GM15510 (cell line): Measurements from ENCODE around the gene OSBPL2.

Source experiments
- POLR2A ChIP-seq: IDR thresholded peaks from 3 replicates; pipeline ENCODE4 v1.6.1; 2011; ENCODE audit warnings: borderline replicate concordance; ENCODE audit not compliant: insufficient read length; ENCODE audit errors: extremely low read depth

Gene OSBPL2

GRCh38 chr20:62306414-62307187 is 68.3 kb downstream of the OSBPL2 start:
- TF ChIP-seq POLR2A = no peak

GRCh38 chr20:62307226-62308101 is 69.1 kb downstream of the OSBPL2 start:
- no peak for TF ChIP-seq POLR2A

GRCh38 chr20:62308102-62308822 is 69.9 kb downstream of the OSBPL2 start:
- TF ChIP-seq POLR2A = no peak

GRCh38 chr20:62309198-62309944 is 71.0 kb downstream of the OSBPL2 start:
- TF ChIP-seq POLR2A = no peak

GRCh38 chr20:62309947-62310756 is 71.8 kb downstream of the OSBPL2 start:
- no peak for TF ChIP-seq POLR2A

- no peak for TF ChIP-seq POLR2A
These were observed 72.4 kb downstream of the OSBPL2 start for GRCh38 chr20:62310757-62311121.

GRCh38 chr20:62311150-62311549 is 72.8 kb downstream of the OSBPL2 start:
- TF ChIP-seq POLR2A = no peak

GRCh38 chr20:62311832-62312661 is 73.7 kb downstream of the OSBPL2 start:
- no peak for TF ChIP-seq POLR2A

- no peak for TF ChIP-seq POLR2A
These were observed 74.3 kb downstream of the OSBPL2 start for GRCh38 chr20:62312662-62312977.

GRCh38 chr20:62313021-62313420 is 74.7 kb downstream of the OSBPL2 start:
- TF ChIP-seq POLR2A = no peak

- TF ChIP-seq POLR2A = no peak
These were observed 75.4 kb downstream of the OSBPL2 start for GRCh38 chr20:62313460-62314338.

GRCh38 chr20:62314339-62314638 is 76.0 kb downstream of the OSBPL2 start:
- no peak for TF ChIP-seq POLR2A

- no peak for TF ChIP-seq POLR2A
These were observed 76.5 kb downstream of the OSBPL2 start for GRCh38 chr20:62314711-62315302.

- TF ChIP-seq POLR2A = no peak
These were observed 77.5 kb downstream of the OSBPL2 start for GRCh38 chr20:62315773-62316172.
